ENCODE results near the gene TEF. TPM values are rescaled to one million over a fixed set of nuclear protein-coding genes. Genes with fewer than 3 reads are reported as not detected.

TEF gene
- total and polyA plus RNA-seq, 2 experiments from 2014 or later: 2.3 to 7.2 TPM

DNA sequence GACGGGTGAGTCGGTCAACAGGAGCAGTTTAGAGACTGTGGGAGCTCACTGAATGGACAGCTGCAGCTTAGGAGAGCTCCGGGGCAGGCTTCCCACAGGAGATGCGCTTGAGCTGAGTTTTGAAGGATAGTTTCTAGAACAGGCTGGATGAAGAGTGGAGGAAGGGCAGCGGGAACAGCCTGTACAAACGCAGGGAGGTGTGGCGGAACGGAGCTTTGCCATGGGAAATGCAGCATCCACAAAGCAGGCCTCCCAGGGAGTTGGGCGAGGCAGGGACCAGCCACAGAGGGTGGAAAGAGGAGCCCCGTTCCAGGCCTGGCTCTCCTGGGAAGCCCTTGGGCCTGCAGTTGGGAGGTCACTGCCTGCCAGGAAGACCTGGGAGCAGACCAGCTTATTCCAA is 26.8 kb upstream of the TEF start:
- no peak overlapping the region for H3K27ac Mint-ChIP-seq
- H3F3A ChIP-seq (replicated peaks; ENCODE audit: low read depth): peaks cover 9% of the 10 kb centered on the region; the same call in 1 of the 2 replicates
- peaks cover 16% of the 10 kb centered on the region for H3K36me3 ChIP-seq (ENCODE audit: insufficient read depth)
- H3K27me3 ChIP-seq (ENCODE audit: insufficient read depth): no peaks in the 10 kb centered on the region
- H3K79me2 ChIP-seq (replicated peaks; ENCODE audit: insufficient read depth): no peaks in the 10 kb centered on the region
- H3K9me3 Mint-ChIP-seq: no peaks in the 10 kb centered on the region
- peaks cover 11% of the 10 kb centered on the region for H3K4me1 ChIP-seq (ENCODE audit: insufficient read depth)
- H4K20me1 ChIP-seq (replicated peaks; ENCODE audit: insufficient read depth): no peaks in the 10 kb centered on the region; the same call in 1 of the 2 replicates
- no peak overlapping the region for H3K27ac ChIP-seq (ENCODE audit: low read depth)
- peaks cover 16% of the 10 kb centered on the region for H3K27me3 Mint-ChIP-seq (ENCODE audit: insufficient read depth, low read depth, poor library complexity)
- H3K36me3 Mint-ChIP-seq (ENCODE audit: low read depth): peaks cover 37% of the 10 kb centered on the region
- no peaks in the 10 kb centered on the region for H3K9me2 ChIP-seq (ENCODE audit: insufficient read depth)
- DNase-seq (ENCODE audit: low spot score) (no peak), ATAC-seq (no peak)
- H3K4me3 Mint-ChIP-seq: no peak overlapping the region
- no peak overlapping the region for H3K4me2 ChIP-seq
- no peak for TF ChIP-seq CREB1 (CRISPR knock-in tag; IDR thresholded peaks at IDR 0.05; ENCODE audit: low read depth)
- TF ChIP-seq JUNB (IDR thresholded peaks at IDR 0.05; ENCODE audit: unreplicated experiment): no peak
- no peak for TF ChIP-seq NANOG (IDR thresholded peaks at IDR 0.05; ENCODE audit: borderline replicate concordance)
- no peak for TF ChIP-seq EZH2phosphoT487 (IDR thresholded peaks at IDR 0.05; ENCODE audit: unreplicated experiment)
- TF ChIP-seq, protein P1, sequence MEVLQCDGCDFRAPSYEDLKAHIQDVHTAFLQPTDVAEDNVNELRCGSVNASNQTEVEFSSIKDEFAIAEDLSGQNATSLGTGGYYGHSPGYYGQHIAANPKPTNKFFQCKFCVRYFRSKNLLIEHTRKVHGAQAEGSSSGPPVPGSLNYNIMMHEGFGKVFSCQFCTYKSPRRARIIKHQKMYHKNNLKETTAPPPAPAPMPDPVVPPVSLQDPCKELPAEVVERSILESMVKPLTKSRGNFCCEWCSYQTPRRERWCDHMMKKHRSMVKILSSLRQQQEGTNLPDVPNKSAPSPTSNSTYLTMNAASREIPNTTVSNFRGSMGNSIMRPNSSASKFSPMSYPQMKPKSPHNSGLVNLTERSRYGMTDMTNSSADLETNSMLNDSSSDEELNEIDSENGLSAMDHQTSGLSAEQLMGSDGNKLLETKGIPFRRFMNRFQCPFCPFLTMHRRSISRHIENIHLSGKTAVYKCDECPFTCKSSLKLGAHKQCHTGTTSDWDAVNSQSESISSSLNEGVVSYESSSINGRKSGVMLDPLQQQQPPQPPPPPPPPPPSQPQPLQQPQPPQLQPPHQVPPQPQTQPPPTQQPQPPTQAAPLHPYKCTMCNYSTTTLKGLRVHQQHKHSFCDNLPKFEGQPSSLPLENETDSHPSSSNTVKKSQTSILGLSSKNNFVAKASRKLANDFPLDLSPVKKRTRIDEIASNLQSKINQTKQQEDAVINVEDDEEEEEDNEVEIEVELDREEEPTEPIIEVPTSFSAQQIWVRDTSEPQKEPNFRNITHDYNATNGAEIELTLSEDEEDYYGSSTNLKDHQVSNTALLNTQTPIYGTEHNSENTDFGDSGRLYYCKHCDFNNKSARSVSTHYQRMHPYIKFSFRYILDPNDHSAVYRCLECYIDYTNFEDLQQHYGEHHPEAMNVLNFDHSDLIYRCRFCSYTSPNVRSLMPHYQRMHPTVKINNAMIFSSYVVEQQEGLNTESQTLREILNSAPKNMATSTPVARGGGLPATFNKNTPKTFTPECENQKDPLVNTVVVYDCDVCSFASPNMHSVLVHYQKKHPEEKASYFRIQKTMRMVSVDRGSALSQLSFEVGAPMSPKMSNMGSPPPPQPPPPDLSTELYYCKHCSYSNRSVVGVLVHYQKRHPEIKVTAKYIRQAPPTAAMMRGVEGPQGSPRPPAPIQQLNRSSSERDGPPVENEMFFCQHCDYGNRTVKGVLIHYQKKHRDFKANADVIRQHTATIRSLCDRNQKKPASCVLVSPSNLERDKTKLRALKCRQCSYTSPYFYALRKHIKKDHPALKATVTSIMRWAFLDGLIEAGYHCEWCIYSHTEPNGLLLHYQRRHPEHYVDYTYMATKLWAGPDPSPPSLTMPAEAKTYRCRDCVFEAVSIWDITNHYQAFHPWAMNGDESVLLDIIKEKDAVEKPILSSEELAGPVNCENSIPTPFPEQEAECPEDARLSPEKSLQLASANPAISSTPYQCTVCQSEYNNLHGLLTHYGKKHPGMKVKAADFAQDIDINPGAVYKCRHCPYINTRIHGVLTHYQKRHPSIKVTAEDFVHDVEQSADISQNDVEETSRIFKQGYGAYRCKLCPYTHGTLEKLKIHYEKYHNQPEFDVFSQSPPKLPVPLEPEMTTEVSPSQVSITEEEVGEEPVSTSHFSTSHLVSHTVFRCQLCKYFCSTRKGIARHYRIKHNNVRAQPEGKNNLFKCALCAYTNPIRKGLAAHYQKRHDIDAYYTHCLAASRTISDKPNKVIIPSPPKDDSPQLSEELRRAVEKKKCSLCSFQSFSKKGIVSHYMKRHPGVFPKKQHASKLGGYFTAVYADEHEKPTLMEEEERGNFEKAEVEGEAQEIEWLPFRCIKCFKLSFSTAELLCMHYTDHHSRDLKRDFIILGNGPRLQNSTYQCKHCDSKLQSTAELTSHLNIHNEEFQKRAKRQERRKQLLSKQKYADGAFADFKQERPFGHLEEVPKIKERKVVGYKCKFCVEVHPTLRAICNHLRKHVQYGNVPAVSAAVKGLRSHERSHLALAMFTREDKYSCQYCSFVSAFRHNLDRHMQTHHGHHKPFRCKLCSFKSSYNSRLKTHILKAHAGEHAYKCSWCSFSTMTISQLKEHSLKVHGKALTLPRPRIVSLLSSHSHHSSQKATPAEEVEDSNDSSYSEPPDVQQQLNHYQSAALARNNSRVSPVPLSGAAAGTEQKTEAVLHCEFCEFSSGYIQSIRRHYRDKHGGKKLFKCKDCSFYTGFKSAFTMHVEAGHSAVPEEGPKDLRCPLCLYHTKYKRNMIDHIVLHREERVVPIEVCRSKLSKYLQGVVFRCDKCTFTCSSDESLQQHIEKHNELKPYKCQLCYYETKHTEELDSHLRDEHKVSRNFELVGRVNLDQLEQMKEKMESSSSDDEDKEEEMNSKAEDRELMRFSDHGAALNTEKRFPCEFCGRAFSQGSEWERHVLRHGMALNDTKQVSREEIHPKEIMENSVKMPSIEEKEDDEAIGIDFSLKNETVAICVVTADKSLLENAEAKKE (CRISPR knock-in tag; IDR thresholded peaks at IDR 0.05): no peak
- TF ChIP-seq, protein P2, sequence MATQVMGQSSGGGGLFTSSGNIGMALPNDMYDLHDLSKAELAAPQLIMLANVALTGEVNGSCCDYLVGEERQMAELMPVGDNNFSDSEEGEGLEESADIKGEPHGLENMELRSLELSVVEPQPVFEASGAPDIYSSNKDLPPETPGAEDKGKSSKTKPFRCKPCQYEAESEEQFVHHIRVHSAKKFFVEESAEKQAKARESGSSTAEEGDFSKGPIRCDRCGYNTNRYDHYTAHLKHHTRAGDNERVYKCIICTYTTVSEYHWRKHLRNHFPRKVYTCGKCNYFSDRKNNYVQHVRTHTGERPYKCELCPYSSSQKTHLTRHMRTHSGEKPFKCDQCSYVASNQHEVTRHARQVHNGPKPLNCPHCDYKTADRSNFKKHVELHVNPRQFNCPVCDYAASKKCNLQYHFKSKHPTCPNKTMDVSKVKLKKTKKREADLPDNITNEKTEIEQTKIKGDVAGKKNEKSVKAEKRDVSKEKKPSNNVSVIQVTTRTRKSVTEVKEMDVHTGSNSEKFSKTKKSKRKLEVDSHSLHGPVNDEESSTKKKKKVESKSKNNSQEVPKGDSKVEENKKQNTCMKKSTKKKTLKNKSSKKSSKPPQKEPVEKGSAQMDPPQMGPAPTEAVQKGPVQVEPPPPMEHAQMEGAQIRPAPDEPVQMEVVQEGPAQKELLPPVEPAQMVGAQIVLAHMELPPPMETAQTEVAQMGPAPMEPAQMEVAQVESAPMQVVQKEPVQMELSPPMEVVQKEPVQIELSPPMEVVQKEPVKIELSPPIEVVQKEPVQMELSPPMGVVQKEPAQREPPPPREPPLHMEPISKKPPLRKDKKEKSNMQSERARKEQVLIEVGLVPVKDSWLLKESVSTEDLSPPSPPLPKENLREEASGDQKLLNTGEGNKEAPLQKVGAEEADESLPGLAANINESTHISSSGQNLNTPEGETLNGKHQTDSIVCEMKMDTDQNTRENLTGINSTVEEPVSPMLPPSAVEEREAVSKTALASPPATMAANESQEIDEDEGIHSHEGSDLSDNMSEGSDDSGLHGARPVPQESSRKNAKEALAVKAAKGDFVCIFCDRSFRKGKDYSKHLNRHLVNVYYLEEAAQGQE (IDR thresholded peaks at IDR 0.05; ENCODE audit: unreplicated experiment): no peak
- TF ChIP-seq STAT1 (IDR thresholded peaks at IDR 0.05; ENCODE audit: unreplicated experiment): no peak
- TF ChIP-seq POLR2AphosphoS5 (IDR thresholded peaks at IDR 0.05; ENCODE audit: low read depth): no peak
- no peak for TF ChIP-seq EZH2 (IDR thresholded peaks at IDR 0.05; ENCODE audit: low read depth, unreplicated experiment)
- TF ChIP-seq, protein P3, sequence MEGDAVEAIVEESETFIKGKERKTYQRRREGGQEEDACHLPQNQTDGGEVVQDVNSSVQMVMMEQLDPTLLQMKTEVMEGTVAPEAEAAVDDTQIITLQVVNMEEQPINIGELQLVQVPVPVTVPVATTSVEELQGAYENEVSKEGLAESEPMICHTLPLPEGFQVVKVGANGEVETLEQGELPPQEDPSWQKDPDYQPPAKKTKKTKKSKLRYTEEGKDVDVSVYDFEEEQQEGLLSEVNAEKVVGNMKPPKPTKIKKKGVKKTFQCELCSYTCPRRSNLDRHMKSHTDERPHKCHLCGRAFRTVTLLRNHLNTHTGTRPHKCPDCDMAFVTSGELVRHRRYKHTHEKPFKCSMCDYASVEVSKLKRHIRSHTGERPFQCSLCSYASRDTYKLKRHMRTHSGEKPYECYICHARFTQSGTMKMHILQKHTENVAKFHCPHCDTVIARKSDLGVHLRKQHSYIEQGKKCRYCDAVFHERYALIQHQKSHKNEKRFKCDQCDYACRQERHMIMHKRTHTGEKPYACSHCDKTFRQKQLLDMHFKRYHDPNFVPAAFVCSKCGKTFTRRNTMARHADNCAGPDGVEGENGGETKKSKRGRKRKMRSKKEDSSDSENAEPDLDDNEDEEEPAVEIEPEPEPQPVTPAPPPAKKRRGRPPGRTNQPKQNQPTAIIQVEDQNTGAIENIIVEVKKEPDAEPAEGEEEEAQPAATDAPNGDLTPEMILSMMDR (conservative IDR thresholded peaks at IDR 0.05; ENCODE audit: low read depth in 2 of 2): no peak
- no peak for TF ChIP-seq ZNF331 (CRISPR knock-in tag; IDR thresholded peaks at IDR 0.05; ENCODE audit: low read depth)
- TF ChIP-seq, protein P4, sequence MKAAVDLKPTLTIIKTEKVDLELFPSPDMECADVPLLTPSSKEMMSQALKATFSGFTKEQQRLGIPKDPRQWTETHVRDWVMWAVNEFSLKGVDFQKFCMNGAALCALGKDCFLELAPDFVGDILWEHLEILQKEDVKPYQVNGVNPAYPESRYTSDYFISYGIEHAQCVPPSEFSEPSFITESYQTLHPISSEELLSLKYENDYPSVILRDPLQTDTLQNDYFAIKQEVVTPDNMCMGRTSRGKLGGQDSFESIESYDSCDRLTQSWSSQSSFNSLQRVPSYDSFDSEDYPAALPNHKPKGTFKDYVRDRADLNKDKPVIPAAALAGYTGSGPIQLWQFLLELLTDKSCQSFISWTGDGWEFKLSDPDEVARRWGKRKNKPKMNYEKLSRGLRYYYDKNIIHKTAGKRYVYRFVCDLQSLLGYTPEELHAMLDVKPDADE (IDR thresholded peaks at IDR 0.05): no peak
- TF ChIP-seq ZNF114 (CRISPR knock-in tag; IDR thresholded peaks at IDR 0.05): no peak
- H2AFZ ChIP-seq: no peak overlapping the region
- no peak overlapping the region for H3K4me3 ChIP-seq
- peaks cover 16% of the 10 kb centered on the region for H3K4me1 Mint-ChIP-seq
